HepG2 (cell line): Measurements from ENCODE around the gene F12. TPM values are rescaled to one million over a fixed set of nuclear protein-coding genes. Genes with fewer than 3 reads are reported as not detected.
A peak's percentile ranks its signal among the peaks of the same experiment; 100 is the strongest.

ENCODE experiments used
- DMAP1 ChIP-seq: IDR thresholded peaks from 2 replicates; pipeline ENCODE4 v1.6.1; 2016
- ETS1 ChIP-seq: sonication (generic); formaldehyde crosslinking; IDR thresholded peaks from 2 replicates; pipeline ENCODE4 v1.4.0; 2020; ENCODE audit warnings: missing genetic modification reagents
- HOXA5 ChIP-seq: sonication (generic); formaldehyde crosslinking; IDR thresholded peaks from 2 replicates; pipeline ENCODE4 v1.4.0; 2020; ENCODE audit warnings: missing genetic modification reagents
- MTERF4 ChIP-seq: sonication (generic); formaldehyde crosslinking; IDR thresholded peaks from 2 replicates; pipeline ENCODE4 v1.8.0; 2023; ENCODE audit warnings: mild to moderate bottlenecking, missing genetic modification reagents
- PRDM10 ChIP-seq: sonication (generic); formaldehyde crosslinking; IDR thresholded peaks from 2 replicates; pipeline ENCODE4 v1.4.0; 2020; ENCODE audit warnings: low read depth, missing genetic modification reagents
- SNRNP70 ChIP-seq: fragments of 200-400 bp; formaldehyde crosslinking; IDR thresholded peaks from 2 replicates; pipeline ENCODE4 v1.6.1; 2017; ENCODE audit warnings: mild to moderate bottlenecking, low read depth, low read length, moderate library complexity
- ZMYM2 ChIP-seq: sonication (generic); formaldehyde crosslinking; IDR thresholded peaks from 2 replicates; pipeline ENCODE4 v1.8.0; 2022; ENCODE audit warnings: mild to moderate bottlenecking, missing genetic modification reagents
- ZNF556 ChIP-seq: sonication (generic); formaldehyde crosslinking; IDR thresholded peaks from 2 replicates; pipeline ENCODE4 v1.4.0; 2020; ENCODE audit warnings: mild to moderate bottlenecking, missing genetic modification reagents, borderline replicate concordance
- polyA plus RNA-seq, 8 experiments: library from polyadenylated mRNA; depleted of rRNA in 3 of 8; stranded (reverse) in 7 of 8; unstranded in 1 of 8; fragments of >200 nt; fragmentation: Illumina TruSeq in 4 of 8; extraction: Trizol in 4 of 8; gene quantifications; 2 replicates each; pipeline versions ENCODE4 v1.2.1 to v1.2.3, GENCODE V29; 2011 to 2016; ENCODE audit warnings: low read depth in 4 of 8, missing spikeins in 1 of 8, mixed read lengths in 1 of 8; ENCODE audit not compliant: insufficient read depth in 1 of 8
- total RNA-seq, 5 experiments: library from RNA; depleted of rRNA; stranded (reverse); fragments of >200 nt; fragmentation: Illumina TruSeq; extraction: Trizol; gene quantifications; 2 replicates each; pipeline ENCODE4 v1.2.3, GENCODE V29; 2016; ENCODE audit warnings: low read depth in 1 of 5

Gene F12
- total and polyA plus RNA-seq, 2 of the 13 experiments (the other 11 are each of a cell fraction or from before 2014, with no cell fraction given) = 2.5 to 3.0 TPM

- TF ChIP-seq MTERF4 (CRISPR knock-in tag) (no peak), HOXA5 (CRISPR knock-in tag) (no peak), SNRNP70 (no peak), DMAP1 (CRISPR knock-in tag) (no peak), ETS1 (CRISPR knock-in tag) (0 out of 2 replicates have a peak, but pooled peaks have one; percentile 36), ZMYM2 (CRISPR knock-in tag) (no peak), ZNF556 (CRISPR knock-in tag) (no peak), PRDM10 (CRISPR knock-in tag) (no peak)
Measured at GRCh38 chr5:177426566-177427210, 17.3 kb upstream of the F12 start, which contains the start of gene GRK6 (continued).
